Stimulated activated CD4-positive, alpha-beta T cell treated with anti-CD3 and anti-CD28 coated beads, Interleukin-4, amount 100 ng/mL, for 1 hour (primary cell): ENCODE measurements around the gene AMTN.

ENCODE experiments used
- DNase-seq: peaks from one replicate; pipeline ENCODE4 v3.0.0-alpha.2; 2020

The AMTN gene

DNA sequence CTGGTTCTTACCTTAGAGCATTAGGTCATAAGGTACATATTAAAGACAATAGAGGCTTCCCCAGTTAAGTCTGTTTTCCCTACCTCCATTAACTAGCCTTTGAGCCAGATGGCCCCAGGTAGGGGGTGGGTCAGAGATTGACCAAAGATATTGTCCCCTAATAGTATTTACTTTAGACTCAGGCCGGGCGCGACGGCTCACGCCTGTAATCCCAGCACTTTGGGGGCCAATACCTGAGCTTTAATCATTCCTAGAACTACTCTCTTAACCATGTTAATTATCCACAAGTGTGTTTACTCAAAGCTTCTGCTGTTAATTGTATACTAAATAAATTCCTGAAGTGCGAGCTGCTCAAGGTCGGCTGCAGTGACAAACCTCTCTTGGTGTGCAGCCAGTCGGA, 45.7 kb downstream of the AMTN start:
- no peak for DNase-seq

DNA sequence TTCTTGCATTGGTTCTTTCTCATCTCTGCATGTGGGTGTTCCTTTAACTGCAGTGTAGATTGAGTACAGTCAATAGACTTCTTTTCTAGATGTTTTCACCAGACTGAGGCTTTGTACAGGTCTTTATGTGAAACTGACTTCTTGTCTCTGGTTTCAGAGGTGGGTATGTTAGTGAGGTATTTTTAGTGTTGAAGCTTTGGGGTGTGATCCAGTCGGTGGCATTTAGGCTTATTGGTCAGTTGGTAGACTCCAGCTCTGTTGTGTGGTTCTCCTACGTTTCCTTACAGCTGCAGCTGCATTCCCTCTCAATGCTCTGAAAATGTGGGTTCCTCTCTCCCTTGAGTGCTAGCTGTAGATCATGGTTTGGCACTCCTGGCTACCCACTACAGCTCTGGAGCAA, 52.4 kb downstream of the AMTN start:
- DNase-seq, result no peak

DNA sequence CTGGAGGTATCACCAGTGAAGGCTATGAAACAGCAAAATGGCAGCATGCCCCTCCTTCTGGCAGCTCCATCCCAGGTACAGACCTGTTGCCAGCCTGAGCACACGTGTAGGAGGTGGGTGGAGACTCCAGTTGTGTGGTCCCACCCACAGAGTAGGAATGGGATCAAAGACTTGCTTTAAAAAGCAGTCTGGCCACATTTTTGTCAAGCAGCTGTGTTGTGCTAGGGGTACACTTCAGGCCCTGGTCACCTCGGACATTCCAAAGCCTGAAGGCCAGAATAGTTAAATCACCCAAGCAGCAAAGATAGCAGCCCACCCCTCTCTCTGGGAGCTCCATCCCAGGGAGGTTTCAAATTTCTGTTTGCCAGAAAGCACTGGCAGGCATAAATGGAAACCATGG, 53.4 kb downstream of the AMTN start:
- no peak for DNase-seq

DNA sequence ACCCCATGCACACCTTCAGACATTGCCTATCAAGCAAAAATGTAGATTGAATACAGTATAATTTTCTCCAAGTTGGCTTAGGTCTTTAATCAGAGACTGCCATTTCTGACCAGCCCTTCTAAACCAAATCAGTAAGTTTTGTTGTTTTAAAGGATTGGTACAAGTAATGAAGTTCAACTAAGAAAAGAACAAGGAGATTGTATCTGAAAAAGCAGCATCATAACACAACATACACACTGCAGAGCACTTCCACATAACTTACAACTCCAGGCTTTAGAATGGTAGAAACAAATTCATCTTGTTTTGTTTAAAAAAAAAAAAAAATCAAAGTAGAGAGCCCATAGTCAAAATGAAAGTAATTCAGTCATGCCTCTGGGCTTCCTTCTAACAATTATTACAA, 57.6 kb downstream of the AMTN start:
- no peak for DNase-seq

DNA sequence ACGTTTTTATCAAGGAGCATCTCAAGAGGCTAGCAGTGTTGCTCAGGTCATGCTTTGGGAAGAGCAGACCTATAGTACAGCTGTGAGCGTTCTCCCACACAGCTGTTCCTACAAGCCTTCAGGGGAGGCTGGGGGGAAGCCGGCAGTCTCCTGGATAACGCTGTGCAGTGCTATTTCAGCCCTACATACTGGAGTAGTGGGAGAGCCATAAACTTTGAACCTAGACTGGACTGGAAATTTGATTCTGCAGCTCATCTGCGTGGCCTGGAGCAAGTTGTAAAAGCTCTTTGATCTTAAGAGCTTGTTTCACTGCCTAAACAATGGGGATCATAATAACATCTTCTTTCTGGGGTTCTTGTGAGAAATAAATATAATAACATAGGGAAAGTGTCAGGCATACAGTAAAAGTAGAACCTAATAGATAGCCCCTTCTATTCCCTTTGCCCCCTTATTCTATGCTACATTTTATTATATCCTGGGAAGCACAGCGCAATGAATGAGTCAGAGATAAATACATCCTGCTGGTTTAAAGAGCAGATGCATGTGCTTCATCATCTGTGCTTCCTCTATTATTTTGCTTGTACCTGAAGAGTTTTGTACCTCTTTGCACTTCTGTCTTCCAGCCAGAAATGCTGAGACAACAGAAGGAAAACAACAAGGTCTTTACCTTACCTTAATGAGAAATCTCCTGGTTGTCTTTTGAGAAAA, 59.0 kb downstream of the AMTN start:
- DNase-seq, result no peak

DNA sequence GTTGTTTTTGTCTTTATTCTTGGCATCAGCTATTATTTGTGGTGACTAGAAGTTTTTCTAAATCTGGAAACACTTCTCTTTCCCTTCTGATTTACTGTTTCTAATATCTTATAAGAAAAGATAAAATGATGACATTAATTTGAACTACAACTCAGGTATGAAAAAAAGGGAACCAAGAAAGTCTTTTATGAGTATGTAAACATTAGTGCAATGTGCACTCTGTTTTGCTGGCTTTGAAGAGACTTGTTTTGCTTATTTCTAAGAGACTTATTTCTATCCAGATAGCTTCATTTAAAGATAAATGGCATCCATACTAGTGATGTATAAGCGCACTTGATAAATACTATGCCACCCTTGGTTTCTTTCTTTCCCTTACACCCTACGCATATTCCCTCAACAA, 63.6 kb downstream of the AMTN start:
- DNase-seq, result no peak
